T-helper 2 cell treated with Interferon-gamma antibody and Interleukin-4, amounts not matched to agents 5 μg/mL and 100 μg/mL, for 36 hours (primary cell): ENCODE measurements around the gene MT1H.

Experiments
- DNase-seq: peaks from one replicate; pipeline ENCODE4 v3.0.0; 2021; ENCODE audit warnings: low spot score
- H3K27ac Mint-ChIP-seq: one replicate; pipeline ENCODE4 v1.8.0; 2021; ENCODE audit warnings: mild to moderate bottlenecking, mixed read lengths
- H3K27me3 Mint-ChIP-seq: one replicate; pipeline ENCODE4 v1.8.0; 2021; ENCODE audit warnings: low read depth, mixed read lengths
- H3K36me3 Mint-ChIP-seq: one replicate; pipeline ENCODE4 v1.8.0; 2021; ENCODE audit warnings: low read depth, mixed read lengths
- H3K4me1 Mint-ChIP-seq: one replicate; pipeline ENCODE4 v1.8.0; 2021; ENCODE audit warnings: low read depth, mixed read lengths
- H3K4me3 Mint-ChIP-seq: one replicate; pipeline ENCODE4 v1.8.0; 2022; ENCODE audit warnings: mild to moderate bottlenecking, moderate library complexity, mixed read lengths
- H3K9me3 Mint-ChIP-seq: one replicate; pipeline ENCODE4 v1.8.0; 2021; ENCODE audit warnings: mixed read lengths

MT1H gene

GRCh38 chr16:56643833-56644232 is 25.8 kb upstream of the MT1H start:
- Mint-ChIP-seq H3K4me3 (peak overlapping the region; percentile 76), H3K27ac (no peak overlapping the region), H3K36me3 (no peaks in the 10 kb centered on the region), H3K9me3 (no peaks in the 10 kb centered on the region), H3K27me3 (peaks cover 50% of the 10 kb centered on the region), H3K4me1 (peaks cover 19% of the 10 kb centered on the region)
- no peak for DNase-seq

GRCh38 chr16:56645311-56645710 is 24.3 kb upstream of the MT1H start:
- Mint-ChIP-seq H3K27me3 (peaks cover 42% of the 10 kb centered on the region), H3K27ac (no peak overlapping the region), H3K4me3 (no peak overlapping the region), H3K4me1 (peaks cover 19% of the 10 kb centered on the region), H3K9me3 (no peaks in the 10 kb centered on the region), H3K36me3 (no peaks in the 10 kb centered on the region)
- DNase-seq, result no peak

DNA sequence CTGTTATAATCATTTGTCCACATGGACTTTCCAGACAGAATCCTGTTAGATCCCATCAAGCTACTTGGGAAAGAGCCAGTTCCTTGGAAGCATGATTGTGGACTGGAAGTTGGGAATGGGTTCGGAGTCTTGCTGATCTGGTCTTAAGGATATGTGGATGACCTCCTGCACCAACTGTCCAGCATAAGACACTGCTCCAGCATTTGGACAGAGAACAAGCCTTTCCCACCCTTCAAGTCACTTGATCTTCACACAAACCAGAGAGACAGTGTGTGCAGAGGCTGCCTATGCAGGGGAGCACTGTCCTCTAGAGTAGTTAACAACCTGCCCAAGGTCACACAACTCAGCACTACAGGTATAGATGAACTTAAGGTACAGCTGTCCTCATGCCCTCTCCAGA is 23.8 kb upstream of the MT1H start:
- Mint-ChIP-seq H3K4me3 (no peak overlapping the region), H3K27me3 (peaks cover 40% of the 10 kb centered on the region), H3K27ac (no peak overlapping the region), H3K36me3 (no peaks in the 10 kb centered on the region), H3K9me3 (no peaks in the 10 kb centered on the region), H3K4me1 (peaks cover 19% of the 10 kb centered on the region)
- no peak for DNase-seq

DNA sequence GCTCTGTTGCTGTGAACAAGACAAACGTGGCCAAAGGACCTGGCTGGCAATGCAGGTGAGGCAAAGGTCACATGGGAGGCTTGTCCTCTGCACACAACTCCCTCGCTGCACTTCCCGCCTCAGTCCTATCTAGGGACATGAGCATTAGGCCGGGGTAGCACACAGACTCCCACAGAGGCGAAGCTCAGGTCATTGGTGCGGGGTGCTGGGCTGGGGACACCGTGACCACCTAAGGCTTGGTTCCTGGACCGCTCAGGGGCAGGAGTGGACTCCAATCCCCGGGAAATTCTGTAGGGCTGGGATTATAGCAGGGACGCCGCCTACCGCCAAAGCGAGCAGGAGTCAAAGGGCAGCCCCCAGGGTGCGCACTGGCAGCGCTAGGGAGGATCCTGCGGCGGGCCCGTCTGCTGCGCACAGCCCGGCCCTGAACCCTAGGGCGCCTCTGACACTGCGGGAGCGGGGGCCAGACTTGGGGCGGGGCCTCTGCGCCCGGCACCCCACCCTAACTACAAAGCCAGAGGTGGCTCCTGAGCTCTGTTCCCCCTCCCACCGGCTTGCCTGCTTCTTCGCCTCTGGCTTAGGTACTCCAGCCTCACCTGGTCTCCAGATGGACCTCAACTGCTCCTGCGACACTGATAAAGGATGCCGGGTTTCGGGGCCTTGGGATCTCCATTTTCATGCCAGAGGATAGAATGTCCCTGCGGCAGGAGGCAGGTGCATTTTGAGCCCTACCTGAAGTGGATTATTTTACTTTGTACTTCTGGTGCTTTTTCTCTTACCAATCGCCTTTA is 21.8 kb upstream of the MT1H start:
- no peaks in the 10 kb centered on the region for H3K9me3 Mint-ChIP-seq
- no peak overlapping the region for H3K4me3 Mint-ChIP-seq
- H3K27me3 Mint-ChIP-seq, result peaks cover 43% of the 10 kb centered on the region
- H3K36me3 Mint-ChIP-seq, result no peaks in the 10 kb centered on the region
- H3K4me1 Mint-ChIP-seq, result peaks cover 13% of the 10 kb centered on the region
- DNase-seq, result no peak
- H3K27ac Mint-ChIP-seq, result no peak overlapping the region

GRCh38 chr16:56649271-56649670 is 20.3 kb upstream of the MT1H start:
- no peak overlapping the region for H3K27ac Mint-ChIP-seq
- H3K27me3 Mint-ChIP-seq, result peaks cover 44% of the 10 kb centered on the region
- H3K9me3 Mint-ChIP-seq, result no peaks in the 10 kb centered on the region
- no peak for DNase-seq
- H3K36me3 Mint-ChIP-seq, result no peaks in the 10 kb centered on the region
- no peak overlapping the region for H3K4me3 Mint-ChIP-seq
- H3K4me1 Mint-ChIP-seq, result peaks cover 1% of the 10 kb centered on the region

DNA sequence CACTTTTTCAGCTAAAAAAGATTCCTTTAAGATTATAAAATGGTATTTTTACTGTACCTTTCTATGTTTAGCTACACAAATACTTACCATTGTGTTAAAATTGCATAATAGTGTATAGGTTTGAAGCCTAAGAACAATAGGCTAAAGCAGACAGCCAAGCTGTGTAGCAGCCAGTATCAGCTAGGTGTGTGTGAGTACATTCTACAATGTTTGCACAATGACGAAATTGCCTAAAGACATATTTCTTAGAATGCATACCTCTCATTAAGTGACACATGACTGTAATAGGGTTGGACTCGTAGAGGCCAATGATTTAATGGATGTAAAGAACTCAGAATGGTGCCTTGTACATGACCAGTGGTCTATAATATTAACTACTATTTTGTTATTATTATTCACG is 19.8 kb upstream of the MT1H start:
- peaks cover 45% of the 10 kb centered on the region for H3K27me3 Mint-ChIP-seq
- DNase-seq, result no peak
- H3K9me3 Mint-ChIP-seq, result no peaks in the 10 kb centered on the region

GRCh38 chr16:56651586-56651985 is 18.0 kb upstream of the MT1H start, which contains the start of gene MT1B:
Gene MT1B, plus strand, starts transcription at chr16:56651886. Its CDS starts 68 bp downstream, at chr16:56651954.
- H3K9me3 Mint-ChIP-seq, result no peaks in the 10 kb centered on the region
- H3K27me3 Mint-ChIP-seq, result peaks cover 40% of the 10 kb centered on the region
- no peak within 1 kb of the TSS for H3K4me3 Mint-ChIP-seq
- no peaks in the 10 kb centered on the region for H3K36me3 Mint-ChIP-seq
- DNase-seq, result no peak
- no peak within 1 kb of the TSS for H3K27ac Mint-ChIP-seq
- H3K4me1 Mint-ChIP-seq, result no peaks in the 10 kb centered on the region

More for the DNA sequence above, 19.8 kb upstream of the MT1H start:
- Mint-ChIP-seq H3K4me1 (no peaks in the 10 kb centered on the region), H3K36me3 (no peaks in the 10 kb centered on the region), H3K4me3 (no peak overlapping the region), H3K27ac (no peak overlapping the region)

GRCh38 chr16:56652600-56652999 is 17.0 kb upstream of the MT1H start:
- H3K36me3 Mint-ChIP-seq, result no peaks in the 10 kb centered on the region
- peaks cover 4% of the 10 kb centered on the region for H3K4me1 Mint-ChIP-seq
- no peak for DNase-seq
- H3K9me3 Mint-ChIP-seq, result no peaks in the 10 kb centered on the region
- H3K4me3 Mint-ChIP-seq, result no peak overlapping the region
- no peak overlapping the region for H3K27ac Mint-ChIP-seq
- H3K27me3 Mint-ChIP-seq, result peaks cover 33% of the 10 kb centered on the region

GRCh38 chr16:56653218-56653617 is 16.4 kb upstream of the MT1H start:
- H3K9me3 Mint-ChIP-seq, result no peaks in the 10 kb centered on the region
- H3K27ac Mint-ChIP-seq, result no peak overlapping the region
- no peak for DNase-seq
- H3K4me1 Mint-ChIP-seq, result peaks cover 8% of the 10 kb centered on the region
- no peaks in the 10 kb centered on the region for H3K36me3 Mint-ChIP-seq
- peaks cover 29% of the 10 kb centered on the region for H3K27me3 Mint-ChIP-seq
- no peak overlapping the region for H3K4me3 Mint-ChIP-seq

DNA sequence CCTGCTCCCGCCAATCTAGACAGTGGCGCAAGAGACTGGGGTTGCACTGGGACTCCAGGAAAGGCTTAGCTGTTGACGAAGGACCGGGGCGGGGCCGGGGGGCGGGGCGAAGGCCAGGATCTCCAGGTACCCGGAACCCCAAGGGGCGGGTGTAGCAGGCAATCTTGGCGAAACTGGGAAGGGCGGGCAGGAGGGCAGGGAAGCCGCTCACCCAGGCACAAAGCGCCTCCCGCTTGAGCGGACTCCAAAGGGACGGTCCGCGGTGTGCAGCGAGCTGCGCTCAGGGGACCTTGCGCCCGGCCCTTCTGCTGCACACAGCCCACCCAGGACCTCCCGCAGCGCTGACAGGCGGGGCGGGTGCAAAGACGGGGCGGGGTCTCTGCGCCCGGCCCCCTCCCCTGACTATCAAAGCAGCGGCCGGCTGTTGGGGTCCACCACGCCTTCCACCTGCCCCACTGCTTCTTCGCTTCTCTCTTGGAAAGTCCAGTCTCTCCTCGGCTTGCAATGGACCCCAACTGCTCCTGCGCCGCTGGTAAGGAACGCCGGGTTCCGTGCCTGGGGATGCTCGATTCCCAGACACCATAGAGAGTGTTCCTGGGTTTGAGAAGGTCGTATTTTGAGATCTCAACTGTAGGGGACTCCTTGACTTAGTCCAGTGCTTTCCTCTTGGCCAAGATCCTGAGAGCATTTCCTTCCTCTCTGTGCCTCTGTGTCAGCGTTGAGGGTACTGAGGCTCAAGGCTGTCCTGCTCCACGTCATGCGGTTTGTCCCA is 11.9 kb upstream of the MT1H start, which contains the start of gene MT1F:
Gene MT1F, plus strand, starts transcription at position 405 of the 772 bp plus-strand sequence. Its CDS starts 100 bp downstream, at position 505.
- Mint-ChIP-seq H3K27ac (peak within 1 kb of the TSS; percentile 79), H3K4me1 (peaks cover 21% of the 10 kb centered on the region), H3K36me3 (no peaks in the 10 kb centered on the region), H3K9me3 (no peaks in the 10 kb centered on the region), H3K4me3 (peak within 1 kb of the TSS; percentile 95), H3K27me3 (peaks cover 18% of the 10 kb centered on the region)
- peak; percentile 40 for DNase-seq

GRCh38 chr16:56658327-56658875 is 11.2 kb upstream of the MT1H start:
- no peaks in the 10 kb centered on the region for H3K36me3 Mint-ChIP-seq
- peak overlapping the region; percentile 95 for H3K4me3 Mint-ChIP-seq
- H3K27me3 Mint-ChIP-seq, result peaks cover 16% of the 10 kb centered on the region
- H3K9me3 Mint-ChIP-seq, result no peaks in the 10 kb centered on the region
- H3K27ac Mint-ChIP-seq, result peak overlapping the region; percentile 79
- no peak for DNase-seq
- peaks cover 23% of the 10 kb centered on the region for H3K4me1 Mint-ChIP-seq

DNA sequence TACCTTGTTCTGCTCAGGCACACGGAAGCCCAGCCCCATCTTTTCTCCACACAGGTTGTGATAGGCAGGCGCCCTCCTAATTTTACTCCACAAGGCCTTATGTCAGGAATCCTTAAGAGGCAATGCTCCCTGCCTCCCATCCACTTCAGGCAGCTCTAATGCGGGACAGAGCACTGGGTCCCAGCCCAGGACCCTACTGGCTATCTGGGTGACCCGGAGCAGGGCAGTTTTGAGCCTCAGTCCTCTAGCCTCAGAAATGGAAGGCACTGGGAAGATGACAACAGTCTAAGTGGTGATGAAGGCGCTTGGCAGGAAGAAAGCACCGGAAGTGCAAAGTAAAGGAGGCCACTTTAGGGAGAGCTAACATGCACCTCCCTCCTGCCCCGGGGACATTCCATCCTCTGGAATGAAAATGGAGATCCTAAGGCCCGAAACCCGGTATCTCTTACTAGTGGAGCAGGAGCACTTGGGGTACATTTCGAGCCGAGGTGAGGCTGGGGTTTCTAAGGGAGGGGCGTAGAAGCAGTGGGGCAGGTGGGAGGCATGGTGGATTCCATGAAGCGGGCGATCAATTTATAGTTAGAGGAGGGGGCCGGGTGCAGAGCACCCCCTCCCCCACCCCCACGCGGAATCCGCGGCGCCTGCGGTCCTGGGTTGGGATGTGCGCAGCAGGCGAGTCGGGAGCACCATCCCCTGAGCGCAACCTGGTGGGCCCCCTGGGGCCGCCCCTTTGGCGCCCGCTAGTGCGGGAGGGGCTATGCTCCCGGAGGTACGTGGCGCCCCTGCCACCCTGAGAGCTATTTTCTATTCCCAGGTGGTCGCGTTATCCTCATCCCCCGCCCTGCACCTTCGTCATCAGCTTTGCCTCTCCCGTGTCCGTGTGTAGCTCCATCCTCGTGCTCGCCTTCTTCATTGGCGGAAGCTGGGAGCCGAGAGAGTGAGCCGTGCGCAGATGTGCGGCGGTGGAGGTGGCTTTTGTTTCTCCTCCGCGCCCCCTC is 7.0 kb upstream of the MT1H start:
- H3K4me1 Mint-ChIP-seq, result peaks cover 37% of the 10 kb centered on the region
- DNase-seq, result no peak

DNA sequence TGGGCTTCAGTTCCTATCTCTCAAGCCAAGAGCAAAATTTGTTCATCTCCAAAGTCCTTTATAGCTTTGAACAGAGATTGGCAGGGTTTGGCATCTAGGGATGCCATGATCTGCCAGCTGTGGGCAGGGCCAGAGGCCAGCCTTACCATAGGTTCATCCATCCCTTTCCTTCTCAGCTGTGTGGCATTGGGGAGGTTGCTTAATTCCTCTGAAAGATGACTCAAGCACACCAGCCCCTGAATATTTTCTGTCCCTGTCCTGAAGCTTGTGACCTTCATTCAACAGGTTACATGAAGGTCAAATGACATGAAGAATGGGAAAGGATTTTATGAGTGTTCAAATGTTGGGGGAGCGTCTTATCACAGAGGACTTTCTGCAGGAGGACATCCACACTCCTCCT is 5.1 kb upstream of the MT1H start:
- H3K4me3 Mint-ChIP-seq, result no peak overlapping the region
- no peaks in the 10 kb centered on the region for H3K9me3 Mint-ChIP-seq
- H3K36me3 Mint-ChIP-seq, result peaks cover 3% of the 10 kb centered on the region
- peaks cover 37% of the 10 kb centered on the region for H3K27me3 Mint-ChIP-seq
- DNase-seq, result no peak
- H3K4me1 Mint-ChIP-seq, result peaks cover 42% of the 10 kb centered on the region
- no peak overlapping the region for H3K27ac Mint-ChIP-seq

More for the DNA sequence above, 7.0 kb upstream of the MT1H start:
- Mint-ChIP-seq H3K9me3 (no peaks in the 10 kb centered on the region), H3K27me3 (peaks cover 24% of the 10 kb centered on the region), H3K4me3 (peak overlapping the region; percentile 82), H3K36me3 (no peaks in the 10 kb centered on the region), H3K27ac (peak overlapping the region; percentile 80)
